HCT116 (cell line): ENCODE measurements around the gene MICAL3. TPM values are rescaled to one million over a fixed set of nuclear protein-coding genes. Genes with fewer than 3 reads are reported as not detected.

Experiments
- ATAC-seq: fragments of 200-7000 bp; cut with Tn5 transposase; 2 replicates; pipeline ENCODE4 v1.9.1; 2020; ENCODE audit warnings: mild to moderate bottlenecking, moderate library complexity
- BruUV-seq: library from RNA; stranded (reverse); fragments of 400-500 nt; replicated peaks from 2 replicates; lab custom pipeline; 2021; lab: Mats Ljungman, UMichigan
- CTCF ChIA-PET: fragments of 300-600 bp; sonication (Branson Sonifier 250); formaldehyde crosslinking; loops from one replicate; lab custom pipeline; 2021; ENCODE audit warnings: antibody characterized with exemption; lab: Charles Lee
- POLR2A ChIA-PET: fragments of 300-600, 350-600 bp; sonication (Branson Sonifier 250); formaldehyde crosslinking; loops from one replicate; lab custom pipeline; 2021; ENCODE audit warnings: antibody characterized with exemption; lab: Charles Lee
- RAD21 ChIA-PET, 2 experiments: fragments of 300-600 bp; sonication (Branson Sonifier 250); formaldehyde crosslinking; loops; one replicate each; lab custom pipeline; 2023; ENCODE audit warnings: low total read pairs in 2 of 2; ENCODE audit not compliant: uncharacterized antibody in 2 of 2, unreplicated experiment in 2 of 2, low non-redundant PET in 1 of 2; lab: Charles Lee
- DNase-seq: peaks from one replicate; pipeline ENCODE4 v3.0.0-alpha.2; 2010; ENCODE audit warnings: low read depth, low spot score
- H2AFZ ChIP-seq: fragments of 200-600 bp; shearing (Covaris generic), sonication (generic); 2 replicates; pipeline ENCODE4 v1.6.1; 2017; ENCODE audit warnings: low read depth, mixed run types, mixed read lengths, antibody characterized with exemption, low read length; ENCODE audit not compliant: poor library complexity, severe bottlenecking
- H3K27ac ChIP-seq: 2 replicates; pipeline ENCODE4 v1.5.1; 2012; ENCODE audit warnings: low read depth, low read length
- H3K27me3 ChIP-seq: fragments of 200-600 bp; sonication (generic); 2 replicates; pipeline ENCODE4 v1.6.1; 2016; ENCODE audit warnings: mixed run types, low read length, mixed read lengths; ENCODE audit not compliant: insufficient read depth
- H3K36me3 ChIP-seq, 2 experiments: fragments of 200-500 bp in 1 of 2; fragments of 200-600 bp in 1 of 2; sonication (Bioruptor generic) in 1 of 2; sonication (generic) in 1 of 2; 2 replicates each; pipeline versions ENCODE4 v1.5.1 to v1.6.1; 2014 to 2016; ENCODE audit warnings: low read length in 2 of 2, inconsistent platforms in 1 of 2, mixed read lengths in 1 of 2, mixed run types in 1 of 2; ENCODE audit not compliant: insufficient read depth in 2 of 2, control insufficient read depth in 1 of 2
- H3K4me1 ChIP-seq, 2 experiments: fragments of 200-600 bp in 1 of 2; sonication (generic) in 1 of 2; 2 replicates each; pipeline versions ENCODE4 v1.5.1 to v1.6.1; 2012 to 2017; ENCODE audit warnings: low read length in 2 of 2, inconsistent platforms in 1 of 2, mild to moderate bottlenecking in 1 of 2, mixed read lengths in 1 of 2, mixed run types in 1 of 2, moderate library complexity in 1 of 2; ENCODE audit not compliant: insufficient read depth in 2 of 2, control insufficient read depth in 1 of 2
- H3K4me2 ChIP-seq: fragments of 200-600 bp; sonication (generic); 2 replicates; pipeline ENCODE4 v1.6.1; 2017; ENCODE audit warnings: mixed run types, low read length, mixed read lengths
- H3K4me3 ChIP-seq, 2 experiments: fragments of 200-600 bp in 1 of 2; sonication (generic) in 1 of 2; replicated peaks in 1 of 2; 2 replicates each; pipeline ENCODE4 v1.5.1; 2011 to 2016; ENCODE audit warnings: low read length in 2 of 2, control low read depth in 1 of 2, low read depth in 1 of 2, mild to moderate bottlenecking in 1 of 2, mixed read lengths in 1 of 2, mixed run types in 1 of 2
- H3K79me2 ChIP-seq: fragments of 200-600 bp; sonication (generic); 2 replicates; pipeline ENCODE4 v1.6.1; 2017; ENCODE audit warnings: mild to moderate bottlenecking, mixed run types, low read length, moderate library complexity, mixed read lengths; ENCODE audit not compliant: insufficient read depth
- H3K9ac ChIP-seq: fragments of 200-600 bp; sonication (generic); 2 replicates; pipeline ENCODE4 v1.6.1; 2016; ENCODE audit warnings: low read length, mixed read lengths
- H3K9me2 ChIP-seq: fragments of 200-600 bp; sonication (generic), shearing (Covaris generic); 2 replicates; pipeline ENCODE4 v1.6.1; 2017; ENCODE audit warnings: mixed run types, mild to moderate bottlenecking, moderate library complexity; ENCODE audit not compliant: insufficient read depth
- H3K9me3 ChIP-seq, 2 experiments: fragments of 200-500 bp in 1 of 2; fragments of 200-600 bp in 1 of 2; sonication (Bioruptor generic) in 1 of 2; sonication (generic) in 1 of 2; 2 replicates each; pipeline ENCODE4 v1.6.1; 2014 to 2017; ENCODE audit warnings: low read length in 2 of 2, mixed read lengths in 2 of 2, inconsistent platforms in 1 of 2, low read depth in 1 of 2, mild to moderate bottlenecking in 1 of 2, mixed run types in 1 of 2, moderate library complexity in 1 of 2; ENCODE audit not compliant: control insufficient read depth in 1 of 2, insufficient read depth in 1 of 2
- H4K20me1 ChIP-seq: fragments of 200-600 bp; sonication (generic), shearing (Covaris generic); 2 replicates; pipeline ENCODE4 v1.6.1; 2017; ENCODE audit warnings: mixed run types, mild to moderate bottlenecking, moderate library complexity; ENCODE audit not compliant: insufficient read depth
- ELF1 ChIP-seq: IDR thresholded peaks from 2 replicates; pipeline ENCODE4 v1.6.1; 2012; ENCODE audit warnings: low read depth, borderline replicate concordance
- JUND ChIP-seq: IDR thresholded peaks from 2 replicates; pipeline ENCODE4 v1.6.1; 2012
- POLR2A ChIP-seq: IDR thresholded peaks from 2 replicates; pipeline ENCODE4 v1.7.0; 2011; ENCODE audit warnings: borderline replicate concordance; ENCODE audit not compliant: insufficient read depth, insufficient read length; ENCODE audit errors: extremely low read depth
- POLR2AphosphoS5 ChIP-seq: IDR thresholded peaks from 2 replicates; pipeline ENCODE4 v1.6.1; 2011; ENCODE audit warnings: mild to moderate bottlenecking, low read depth, low read length, moderate library complexity
- RAD21 ChIP-seq: IDR thresholded peaks from 2 replicates; pipeline ENCODE4 v1.6.1; 2012; ENCODE audit warnings: low read depth, mild to moderate bottlenecking
- SIN3A ChIP-seq: IDR thresholded peaks from 2 replicates; pipeline ENCODE4 v1.6.1; 2012; ENCODE audit warnings: low read depth
- SP1 ChIP-seq: IDR thresholded peaks from 2 replicates; pipeline ENCODE4 v1.6.1; 2012; ENCODE audit warnings: low read depth
- YY1 ChIP-seq: IDR thresholded peaks from 2 replicates; pipeline ENCODE4 v1.6.1; 2011; ENCODE audit warnings: low read length, low read depth, moderate library complexity, mild to moderate bottlenecking; ENCODE audit not compliant: insufficient replicate concordance; ENCODE audit errors: extremely low read depth
- intact Hi-C: fragments of 100-400 bp; cut with micrococcal nuclease; formaldehyde crosslinking; loops from 2 replicates; pipeline ENCODE4 v1.10.0; 2022
- total RNA-seq: library from RNA; stranded (reverse); gene quantifications from one replicate; pipeline ENCODE4 v1.2.1, GENCODE V29; 2021; ENCODE audit not compliant: unreplicated experiment
- TF ChIP-seq, protein P1 (sequence below): IDR thresholded peaks from 2 replicates; pipeline ENCODE4 v1.6.1; 2012
- TF ChIP-seq, protein P2 (sequence below): IDR thresholded peaks from 2 replicates; pipeline ENCODE4 v1.6.1; 2012
- TF ChIP-seq, protein P3 (sequence below): IDR thresholded peaks from 2 replicates; pipeline ENCODE4 v1.6.1; 2012; ENCODE audit warnings: low read depth

MICAL3 gene
- total RNA-seq, 1 experiment from 2014 or later = 30.8 TPM

DNA sequence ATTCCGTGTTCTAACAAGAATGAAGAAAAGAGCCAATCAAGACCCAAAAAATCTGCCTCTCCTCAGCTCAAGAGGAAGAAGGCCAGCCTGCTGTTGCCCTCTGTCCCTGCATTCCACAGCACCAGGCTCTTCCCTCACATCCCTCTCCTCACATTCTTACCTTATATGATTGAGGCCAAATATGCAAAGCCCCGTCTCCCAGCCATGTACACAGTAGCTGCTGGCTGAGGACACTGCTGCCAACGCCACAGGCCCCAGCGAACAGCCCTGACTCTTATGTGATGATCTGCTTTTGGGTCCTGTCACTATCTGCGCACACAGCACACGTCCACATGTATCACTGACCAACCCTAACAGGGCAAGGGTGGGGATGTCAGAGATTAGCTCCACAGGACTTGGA is 60.2 kb downstream of the MICAL3 start:
- ATAC-seq = no peak
- intact Hi-C loops = no loop called here
- ChIA-PET CTCF (no interaction called here), RAD21 (no interaction called here), POLR2A (no interaction called here)
- Histone ChIP-seq H3K36me3 (no peaks in the 10 kb centered on the region), H2AFZ (no peak overlapping the region), H3K4me1 (peaks cover 4 to 9% of the 10 kb centered on the region in 2 experiments; a peak in 2 of 4 replicates), H3K4me3 (no peak overlapping the region), H3K27ac (no peak overlapping the region), H4K20me1 (peaks cover 5% of the 10 kb centered on the region; the same call in 1 of the 2 replicates), H3K9me2 (no peaks in the 10 kb centered on the region), H3K9ac (no peak overlapping the region), H3K9me3 (no peaks in the 10 kb centered on the region), H3K79me2 (peaks cover 94% of the 10 kb centered on the region), H3K27me3 (no peaks in the 10 kb centered on the region), H3K4me2 (no peak overlapping the region)
- BruUV-seq = no TSS peak
- no peak for DNase-seq
- TF ChIP-seq SIN3A (no peak), SP1 (no peak), ELF1 (no peak), YY1 (no peak), JUND (no peak), RAD21 (no peak), POLR2A (no peak), POLR2AphosphoS5 (no peak)
- TF ChIP-seq, protein P1, sequence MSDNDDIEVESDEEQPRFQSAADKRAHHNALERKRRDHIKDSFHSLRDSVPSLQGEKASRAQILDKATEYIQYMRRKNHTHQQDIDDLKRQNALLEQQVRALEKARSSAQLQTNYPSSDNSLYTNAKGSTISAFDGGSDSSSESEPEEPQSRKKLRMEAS = no peak
- TF ChIP-seq, protein P2, sequence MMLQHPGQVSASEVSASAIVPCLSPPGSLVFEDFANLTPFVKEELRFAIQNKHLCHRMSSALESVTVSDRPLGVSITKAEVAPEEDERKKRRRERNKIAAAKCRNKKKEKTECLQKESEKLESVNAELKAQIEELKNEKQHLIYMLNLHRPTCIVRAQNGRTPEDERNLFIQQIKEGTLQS = no peak
- TF ChIP-seq, protein P3, sequence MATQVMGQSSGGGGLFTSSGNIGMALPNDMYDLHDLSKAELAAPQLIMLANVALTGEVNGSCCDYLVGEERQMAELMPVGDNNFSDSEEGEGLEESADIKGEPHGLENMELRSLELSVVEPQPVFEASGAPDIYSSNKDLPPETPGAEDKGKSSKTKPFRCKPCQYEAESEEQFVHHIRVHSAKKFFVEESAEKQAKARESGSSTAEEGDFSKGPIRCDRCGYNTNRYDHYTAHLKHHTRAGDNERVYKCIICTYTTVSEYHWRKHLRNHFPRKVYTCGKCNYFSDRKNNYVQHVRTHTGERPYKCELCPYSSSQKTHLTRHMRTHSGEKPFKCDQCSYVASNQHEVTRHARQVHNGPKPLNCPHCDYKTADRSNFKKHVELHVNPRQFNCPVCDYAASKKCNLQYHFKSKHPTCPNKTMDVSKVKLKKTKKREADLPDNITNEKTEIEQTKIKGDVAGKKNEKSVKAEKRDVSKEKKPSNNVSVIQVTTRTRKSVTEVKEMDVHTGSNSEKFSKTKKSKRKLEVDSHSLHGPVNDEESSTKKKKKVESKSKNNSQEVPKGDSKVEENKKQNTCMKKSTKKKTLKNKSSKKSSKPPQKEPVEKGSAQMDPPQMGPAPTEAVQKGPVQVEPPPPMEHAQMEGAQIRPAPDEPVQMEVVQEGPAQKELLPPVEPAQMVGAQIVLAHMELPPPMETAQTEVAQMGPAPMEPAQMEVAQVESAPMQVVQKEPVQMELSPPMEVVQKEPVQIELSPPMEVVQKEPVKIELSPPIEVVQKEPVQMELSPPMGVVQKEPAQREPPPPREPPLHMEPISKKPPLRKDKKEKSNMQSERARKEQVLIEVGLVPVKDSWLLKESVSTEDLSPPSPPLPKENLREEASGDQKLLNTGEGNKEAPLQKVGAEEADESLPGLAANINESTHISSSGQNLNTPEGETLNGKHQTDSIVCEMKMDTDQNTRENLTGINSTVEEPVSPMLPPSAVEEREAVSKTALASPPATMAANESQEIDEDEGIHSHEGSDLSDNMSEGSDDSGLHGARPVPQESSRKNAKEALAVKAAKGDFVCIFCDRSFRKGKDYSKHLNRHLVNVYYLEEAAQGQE = no peak
